Panc1 (cell line): ENCODE measurements around the gene FIBP.

Source experiments
- CTCF ChIP-seq: fragments of 450-650 bp; IDR thresholded peaks from 2 replicates; pipeline ENCODE4 v1.5.1; 2017; ENCODE audit warnings: mild to moderate bottlenecking
- POLR2AphosphoS5 ChIP-seq: IDR thresholded peaks from 2 replicates; pipeline ENCODE4 v1.6.1; 2012; ENCODE audit warnings: mild to moderate bottlenecking, low read depth, low read length, moderate library complexity
- REST ChIP-seq, 2 experiments: IDR thresholded peaks; 2 replicates each; pipeline ENCODE4 v1.6.1; 2011 to 2012; ENCODE audit warnings: low read depth in 2 of 2, control low read depth in 1 of 2, low read length in 1 of 2, mild to moderate bottlenecking in 1 of 2, moderate library complexity in 1 of 2; ENCODE audit not compliant: insufficient read depth in 1 of 2
- SIN3A ChIP-seq: IDR thresholded peaks from 2 replicates; pipeline ENCODE4 v1.6.1; 2012; ENCODE audit warnings: low read depth, mild to moderate bottlenecking, low read length, moderate library complexity, borderline replicate concordance; ENCODE audit not compliant: insufficient read depth
- TCF7L2 ChIP-seq: IDR thresholded peaks from 2 replicates; pipeline ENCODE4 v1.6.1; 2011; ENCODE audit warnings: mild to moderate bottlenecking, low read depth, low read length, inconsistent platforms

- no peak for TF ChIP-seq CTCF
- no peak; the same call in 1 of the 2 replicates for TF ChIP-seq POLR2AphosphoS5
- TF ChIP-seq SIN3A = no peak
- TF ChIP-seq REST (IDR thresholded peaks at IDR 0.05; ENCODE audit: insufficient read depth in 1 of 2, low read depth in 2 of 2, low read length in 1 of 2) = no peak
- TF ChIP-seq TCF7L2 = no peak
Observed at GRCh38 chr11:65880027-65880426, 8.2 kb downstream of the FIBP start.
